GM21515 (cell line): ENCODE data around the gene SORT1.
"Not testable (repeated sequence)": the region's sequence is repeated elsewhere in the genome, so short reads cannot be mapped to it uniquely, and the experiment has no call there.

Experiments
- ATAC-seq: cut with Tn5 transposase; IDR thresholded peaks from one replicate; pipeline ENCODE4 v1.9.1; 2021; ENCODE audit not compliant: unreplicated experiment

Gene SORT1

DNA sequence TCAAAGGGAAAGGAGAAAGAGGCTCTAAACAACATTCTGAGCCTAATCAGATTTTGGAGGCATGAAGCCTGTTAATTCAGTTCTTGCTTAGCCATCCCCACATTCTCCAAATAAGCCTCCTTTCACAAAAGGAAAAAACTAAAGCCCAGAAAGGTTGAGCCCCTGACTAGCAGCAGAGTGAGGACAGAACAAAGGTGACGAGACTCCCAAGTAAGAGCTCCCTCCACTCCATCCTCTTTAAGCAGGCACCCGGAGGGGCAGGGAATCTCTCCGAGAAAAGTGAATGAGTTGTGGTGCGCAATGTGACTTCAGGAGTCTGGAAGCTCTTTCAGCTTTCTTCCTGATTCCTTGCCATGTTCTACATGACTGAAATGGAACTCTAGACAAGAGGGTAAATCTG is 47.5 kb downstream of the SORT1 start:
- no peak for ATAC-seq

DNA sequence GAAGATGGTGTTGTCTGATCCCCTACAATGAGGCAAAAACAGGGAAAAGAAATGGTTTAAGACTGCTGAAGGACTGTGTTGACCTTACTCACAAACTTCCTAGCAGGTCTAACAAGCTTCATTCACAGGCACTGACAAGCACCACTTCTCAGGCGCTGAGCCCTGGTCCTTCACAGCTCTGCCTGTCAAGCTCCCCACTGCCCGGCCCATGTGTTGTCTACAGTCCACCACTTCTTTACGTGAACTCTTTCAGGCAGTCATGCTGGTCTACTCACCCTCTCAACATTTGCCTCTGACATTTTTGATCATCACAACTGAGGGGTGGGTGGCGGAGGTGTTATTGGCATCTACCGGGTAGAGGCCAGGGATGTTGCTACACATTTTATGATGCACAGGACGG is 50.2 kb downstream of the SORT1 start:
- ATAC-seq = no peak

DNA sequence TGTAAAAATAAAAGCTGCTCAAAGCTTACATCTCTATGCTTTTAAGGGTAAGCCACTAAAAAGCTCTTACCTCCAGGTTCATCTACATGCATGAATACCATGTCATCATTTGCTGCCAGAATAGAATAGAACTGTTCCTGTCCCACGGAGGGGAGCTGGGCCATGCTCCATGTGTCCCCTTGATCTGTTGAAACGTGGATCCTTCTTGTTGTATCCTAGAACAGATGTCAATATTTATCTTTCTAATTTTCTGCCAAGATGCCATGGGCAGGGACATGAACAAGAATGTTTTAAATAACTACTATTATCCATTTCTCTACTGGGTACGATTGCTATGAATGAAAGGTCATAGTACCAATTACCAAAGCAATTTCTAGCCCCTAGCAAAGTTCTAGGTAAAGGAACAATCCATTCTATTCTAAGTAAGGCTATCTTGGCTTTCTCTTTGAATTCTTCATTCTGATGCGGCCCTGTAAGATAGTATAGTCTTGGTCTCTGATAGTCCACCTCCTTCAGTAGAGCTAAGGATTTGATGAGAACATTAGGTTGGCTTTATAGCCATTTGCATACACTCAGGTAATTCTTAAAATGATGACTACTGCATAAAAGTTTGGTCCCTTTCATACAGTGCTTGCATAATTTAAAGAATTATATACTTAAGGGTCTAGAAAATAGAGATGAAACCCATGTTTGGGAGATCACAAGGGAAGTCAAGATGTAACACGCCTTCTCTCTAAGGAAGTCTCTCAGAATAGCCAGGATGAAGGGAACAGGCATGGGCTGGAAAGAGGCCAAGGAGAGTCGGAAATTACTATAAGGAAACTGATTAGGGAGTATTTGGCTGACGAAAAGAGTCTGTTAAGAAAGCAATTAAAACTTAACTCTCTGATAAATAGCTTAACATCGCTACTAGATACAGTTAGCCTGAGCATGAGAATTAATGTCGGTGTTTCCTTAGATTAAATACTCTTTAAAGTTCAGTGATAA is 55.5 kb downstream of the SORT1 start:
- no peak for ATAC-seq

DNA sequence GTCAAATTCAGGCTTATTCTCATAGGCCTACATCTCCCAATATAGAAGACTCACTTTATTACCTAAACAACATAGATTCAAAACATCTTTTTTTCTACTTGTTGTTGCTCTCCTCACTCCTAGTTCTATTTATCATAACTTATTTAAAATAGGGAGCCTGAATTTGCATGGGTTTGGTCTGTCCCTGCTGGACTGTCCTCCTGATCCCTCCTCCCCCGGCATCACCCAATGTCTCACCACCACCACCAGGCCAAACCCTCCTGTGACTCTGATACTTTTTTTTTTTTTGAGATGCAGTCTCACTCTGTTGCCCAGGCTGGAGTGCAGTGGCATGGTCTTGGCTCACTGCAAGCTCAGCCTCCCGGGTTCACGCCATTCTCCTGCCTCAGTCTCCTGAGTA is 59.1 kb downstream of the SORT1 start:
- ATAC-seq = no peak

DNA sequence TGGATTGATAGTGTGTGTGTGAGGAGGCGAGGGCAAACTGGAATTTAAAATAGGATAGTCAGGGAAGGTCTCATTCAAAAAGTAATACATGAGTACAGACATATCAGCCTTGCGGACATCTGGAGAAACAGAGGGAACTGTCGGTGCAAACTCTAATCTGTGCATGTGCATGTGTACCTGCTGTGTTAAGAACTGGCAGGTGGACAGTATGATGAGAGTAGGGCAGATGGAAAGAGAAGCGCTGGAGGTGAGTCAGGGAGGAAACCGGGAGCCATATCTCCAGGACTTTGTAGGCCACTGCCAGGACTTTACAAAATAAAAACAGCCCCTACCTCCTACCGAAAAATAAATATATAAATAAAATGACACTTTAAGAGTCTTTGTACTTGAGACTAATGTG is 59.6 kb downstream of the SORT1 start:
- no peak for ATAC-seq

DNA sequence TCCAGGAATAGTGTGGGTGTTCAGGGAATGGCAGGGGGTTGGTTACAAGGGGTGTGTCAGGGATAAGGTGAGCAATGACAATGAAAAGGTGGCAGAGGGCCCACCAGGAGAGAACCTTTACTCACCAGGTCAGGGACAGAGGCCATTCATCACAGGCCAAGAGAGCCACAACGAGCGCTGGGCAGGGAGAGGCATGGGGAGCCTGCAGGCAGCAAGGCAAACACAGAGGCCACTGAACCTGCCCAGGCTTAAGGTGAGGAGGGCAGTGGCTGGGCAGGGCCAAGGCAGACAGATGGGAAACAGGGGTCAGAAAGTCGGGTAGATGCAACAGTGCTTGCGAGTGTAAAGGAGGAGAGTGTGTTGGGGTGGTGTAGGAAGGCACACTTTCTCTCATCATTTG is 62.6 kb downstream of the SORT1 start:
- ATAC-seq = no peak

DNA sequence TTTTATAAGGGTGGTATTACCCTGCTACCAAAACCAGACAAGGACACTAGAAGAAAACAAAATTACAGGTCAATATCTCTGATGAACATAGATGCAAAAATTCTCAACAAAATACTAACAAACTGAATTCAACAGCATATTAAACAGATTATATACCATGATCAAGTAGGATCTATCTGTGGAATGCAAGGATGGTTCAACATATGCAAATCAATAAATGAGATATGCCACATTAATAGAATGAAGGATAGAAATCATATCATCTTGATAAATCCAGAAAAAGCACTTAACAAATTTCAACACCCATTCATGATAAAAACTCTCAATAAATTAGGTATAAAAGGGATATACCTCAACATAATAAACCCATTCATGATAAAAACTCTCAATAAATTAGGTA is 66.6 kb downstream of the SORT1 start:
- no peak for ATAC-seq

DNA sequence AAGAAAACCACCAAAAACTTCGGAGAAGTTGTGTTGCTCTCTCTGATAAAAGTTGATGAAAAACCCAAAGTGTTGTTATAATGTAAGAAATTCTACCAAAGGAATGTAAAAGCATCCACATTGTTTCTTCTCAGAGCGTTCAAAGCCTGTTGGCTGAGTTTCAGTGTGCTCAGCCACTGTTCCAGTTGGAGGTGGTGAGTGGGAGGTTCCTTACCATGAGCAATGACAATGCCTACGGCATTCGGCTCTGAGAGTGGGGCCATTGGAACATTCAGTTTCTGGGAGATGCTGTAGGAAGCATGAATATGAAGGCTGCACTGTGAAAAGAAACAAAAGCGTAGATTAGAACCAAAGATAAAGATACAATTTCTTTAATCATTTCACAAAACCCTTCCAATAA is 70.4 kb downstream of the SORT1 start:
- ATAC-seq = no peak

DNA sequence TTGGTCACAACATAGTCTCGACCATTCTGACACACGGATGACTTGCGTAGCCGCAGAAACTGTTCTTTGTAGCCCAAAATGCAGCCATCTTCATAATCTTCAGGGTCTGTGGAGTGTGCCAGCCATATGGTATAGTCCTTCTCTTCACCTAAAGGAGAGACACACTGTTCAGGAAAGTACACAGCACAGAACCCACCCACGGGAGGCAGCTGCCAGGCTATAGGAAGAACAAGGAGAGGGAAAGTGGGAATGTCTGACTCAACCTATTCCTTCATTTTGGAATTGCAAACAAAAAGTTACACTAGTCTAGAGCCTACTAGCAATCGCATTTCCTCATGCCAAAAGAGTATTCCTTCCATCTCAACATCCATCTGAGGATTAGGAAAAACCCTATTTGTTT is 74.7 kb downstream of the SORT1 start:
- ATAC-seq = no peak

DNA sequence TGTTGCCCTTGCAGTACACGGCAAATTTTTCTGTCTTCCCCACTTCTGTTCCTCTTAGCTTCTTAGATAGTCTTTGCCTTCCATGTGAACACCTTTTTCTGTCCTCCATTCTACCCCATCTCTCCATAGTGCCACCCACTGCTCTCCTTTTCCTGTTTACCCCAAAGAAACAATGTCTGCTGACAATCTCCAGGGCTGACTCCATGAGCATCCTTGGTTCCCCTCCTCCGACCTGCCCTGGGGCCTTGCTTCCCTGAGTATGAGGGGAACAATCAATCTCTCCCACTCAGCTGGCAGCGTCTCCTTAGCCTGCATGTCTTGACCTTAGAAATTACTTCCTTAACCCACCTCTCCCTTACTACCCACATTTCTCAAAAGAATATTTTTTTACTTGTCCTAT is 78.6 kb downstream of the SORT1 start:
- no peak for ATAC-seq

DNA sequence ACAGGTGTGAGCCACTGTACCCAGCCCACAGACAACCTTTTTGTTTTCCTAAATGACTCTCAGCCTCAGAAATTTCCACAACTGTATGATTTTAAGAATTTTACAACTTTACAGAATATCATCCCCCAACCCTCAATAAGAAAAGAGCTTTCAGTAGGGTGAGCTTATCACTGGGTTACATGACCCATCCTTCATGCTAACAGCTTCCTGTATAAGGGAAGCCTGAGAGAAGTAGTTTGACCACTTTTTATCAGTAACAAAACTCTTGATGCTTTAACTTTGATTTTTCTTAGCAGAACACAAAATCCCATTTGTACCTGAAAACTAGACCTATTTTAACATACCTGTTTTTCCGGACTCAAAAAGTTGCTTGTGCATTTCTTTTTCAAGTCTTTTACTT is 81.2 kb downstream of the SORT1 start:
- ATAC-seq = no peak

DNA sequence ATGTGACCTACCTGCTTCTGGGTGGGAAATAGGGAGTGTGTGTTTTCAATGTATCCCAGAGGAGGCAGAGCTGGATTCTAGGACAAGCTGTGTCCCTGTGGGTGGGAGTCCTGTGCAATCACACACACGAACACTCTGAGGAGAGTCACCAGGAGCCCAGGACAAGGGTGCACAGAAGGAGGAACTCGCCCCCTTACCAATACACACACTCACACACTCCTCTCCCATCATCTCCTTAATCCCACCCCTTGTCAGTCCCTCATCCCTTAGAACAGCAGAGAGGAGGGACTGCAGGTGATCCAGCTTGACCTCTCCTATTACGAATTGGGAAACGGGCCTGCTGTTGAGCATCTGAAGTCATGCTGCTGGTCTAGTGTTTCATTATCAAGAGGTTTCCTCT is 82.4 kb downstream of the SORT1 start:
- no peak for ATAC-seq

DNA sequence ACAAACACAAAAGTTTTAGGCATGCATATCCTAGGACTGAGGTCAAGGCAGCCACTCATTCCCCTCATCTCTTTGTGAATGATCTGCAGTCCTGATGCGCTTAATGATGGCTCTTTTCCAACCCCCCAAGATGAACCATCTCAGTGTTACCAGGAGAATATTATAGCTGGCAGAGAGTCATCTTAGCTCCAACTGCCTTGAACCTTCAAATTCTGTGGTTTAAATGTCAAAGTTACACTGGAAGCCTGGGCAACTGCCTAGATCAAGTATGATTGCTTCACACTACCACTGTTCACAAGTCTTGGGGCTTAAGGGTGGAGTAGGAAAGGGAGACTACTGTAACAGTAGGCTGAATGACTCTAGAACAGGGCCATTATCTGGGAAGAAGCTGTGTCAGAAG is 82.9 kb downstream of the SORT1 start:
- ATAC-seq = no peak

DNA sequence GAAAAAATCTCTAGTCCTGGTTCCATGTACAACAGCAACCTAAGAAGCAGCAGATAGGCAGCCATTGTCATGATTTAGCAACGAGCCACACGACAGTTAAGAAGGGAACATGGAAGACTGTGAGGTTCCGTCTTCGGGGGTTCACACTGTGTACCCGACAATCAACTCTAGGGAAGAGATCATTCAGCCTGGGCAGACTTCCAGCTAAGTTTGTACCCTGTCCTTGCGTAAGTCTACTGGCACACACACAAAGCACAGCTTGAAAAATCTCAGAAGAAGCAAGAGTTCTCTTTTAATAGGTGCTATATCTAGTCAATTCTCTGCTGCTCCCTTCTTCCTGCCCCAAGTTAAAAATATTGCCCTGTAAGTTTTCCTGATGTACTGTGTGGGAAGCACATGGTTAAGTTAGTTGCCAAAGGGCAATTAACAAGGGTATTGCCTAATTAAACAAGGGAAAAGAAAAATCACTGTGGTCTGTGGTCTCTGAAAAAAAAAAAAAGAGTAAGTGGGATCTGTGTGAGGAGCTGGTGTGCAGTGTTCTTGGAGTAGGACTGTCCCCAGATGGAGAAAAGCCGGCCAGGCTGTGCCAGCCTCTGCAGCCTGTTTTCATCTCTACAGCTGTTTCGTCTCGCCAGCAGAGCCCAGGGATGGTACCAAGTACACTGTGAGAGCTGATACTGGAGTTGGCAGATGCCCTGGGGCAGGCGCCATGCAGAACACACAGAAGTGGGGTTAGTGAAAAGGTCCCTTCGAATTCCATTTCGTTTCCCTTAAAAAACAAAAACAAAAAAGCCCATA is 84.5 kb downstream of the SORT1 start:
- no peak for ATAC-seq

DNA sequence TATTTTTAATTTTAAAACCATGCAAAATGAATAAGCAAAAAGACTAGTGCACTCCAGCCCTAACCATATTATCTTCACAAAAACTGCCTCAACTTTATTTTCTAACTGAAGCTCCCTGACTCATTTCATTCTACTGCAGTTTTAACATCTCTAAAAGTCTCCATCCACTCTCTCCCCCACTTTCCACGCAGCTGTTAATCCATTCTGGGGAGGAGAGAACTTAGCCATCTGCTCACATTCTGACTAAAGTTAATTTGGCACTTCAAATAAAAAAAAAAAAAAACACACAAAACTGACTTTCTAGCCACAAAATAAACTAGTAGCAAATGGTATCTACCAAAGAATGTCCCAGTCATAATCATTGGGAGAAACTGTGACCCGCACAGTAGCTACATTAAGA is 85.5 kb downstream of the SORT1 start:
- no peak for ATAC-seq

DNA sequence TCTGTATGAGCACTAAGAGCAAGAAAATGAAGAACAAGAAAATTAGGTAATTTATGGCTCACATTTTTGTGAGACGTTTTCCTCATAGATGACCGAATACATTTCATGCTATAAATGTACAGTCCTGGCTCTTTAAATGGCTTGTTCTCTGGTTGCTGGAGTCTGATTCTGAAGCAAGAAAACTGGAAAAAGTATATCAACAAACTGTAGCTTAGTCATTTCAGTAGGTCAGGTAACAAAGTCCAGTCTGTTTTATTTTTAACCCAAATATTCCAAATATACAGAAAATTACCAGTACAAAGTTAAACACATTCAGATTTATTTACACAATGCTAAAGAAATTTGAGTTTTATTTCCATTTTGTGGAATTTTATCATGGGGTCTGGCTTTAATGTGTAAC is 88.4 kb downstream of the SORT1 start:
- no peak for ATAC-seq

DNA sequence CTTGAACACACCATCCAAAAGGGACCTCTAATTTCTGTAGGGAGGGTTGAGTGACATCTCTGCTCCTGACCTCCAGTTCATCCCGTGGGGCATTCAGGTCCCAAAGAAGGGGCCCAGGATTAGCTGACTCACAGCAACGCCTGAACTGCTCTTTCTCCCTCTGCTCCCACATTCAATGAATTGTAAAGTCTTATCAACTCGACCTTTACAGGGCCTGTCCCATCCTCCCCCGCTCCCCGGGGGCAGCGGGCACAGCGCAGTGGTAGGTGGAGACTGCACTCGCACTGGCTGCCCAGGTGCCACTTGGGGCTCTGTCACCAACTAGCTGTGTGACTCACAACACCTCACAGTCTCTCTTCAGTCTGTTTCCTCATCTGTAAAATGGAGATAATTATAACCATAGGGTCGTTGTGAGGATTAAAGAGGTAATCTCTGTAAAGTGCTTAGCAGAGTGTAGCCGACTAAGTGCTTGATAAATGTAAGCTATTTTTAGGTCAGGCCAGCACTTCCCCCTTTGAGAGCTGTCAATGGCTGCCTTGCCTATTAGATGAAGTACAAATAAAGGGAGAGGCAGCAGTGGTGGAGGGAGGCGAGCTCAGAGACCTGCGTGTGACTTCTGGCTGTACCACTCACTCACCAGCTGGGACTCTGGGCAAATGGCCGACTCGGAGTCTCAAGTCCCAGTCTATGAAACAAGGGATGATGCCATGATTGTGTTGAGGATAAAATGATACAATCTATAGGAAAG is 90.3 kb downstream of the SORT1 start:
- ATAC-seq = no peak

DNA sequence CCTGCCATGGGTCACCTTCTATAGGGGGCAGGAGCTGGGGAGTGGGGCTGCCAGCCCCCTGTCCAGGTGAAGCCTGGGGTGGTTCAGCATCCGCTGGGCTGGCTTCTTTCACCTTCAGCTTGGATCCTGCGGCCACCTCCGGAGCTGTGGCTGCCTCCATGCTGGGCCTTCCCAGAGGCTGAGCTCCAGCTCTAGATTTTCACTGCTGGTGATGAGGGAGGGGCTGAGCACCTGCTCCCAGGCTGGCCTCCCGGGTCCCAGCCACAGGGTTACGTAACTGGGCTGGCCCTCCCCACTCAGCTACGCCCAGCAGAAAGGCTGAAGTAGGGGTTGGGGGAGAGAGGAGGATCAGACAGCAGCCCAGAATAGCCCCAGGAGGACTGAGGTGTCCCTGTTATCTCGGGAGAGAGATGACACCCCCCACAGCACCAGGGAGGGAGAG is 90.9 kb downstream of the SORT1 start, which contains the start of gene MYBPHL:
Gene MYBPHL, minus strand, starts transcription at position 180 of the 442 bp plus-strand sequence. Its CDS starts 20 bp downstream, at position 160.
- ATAC-seq = no peak

DNA sequence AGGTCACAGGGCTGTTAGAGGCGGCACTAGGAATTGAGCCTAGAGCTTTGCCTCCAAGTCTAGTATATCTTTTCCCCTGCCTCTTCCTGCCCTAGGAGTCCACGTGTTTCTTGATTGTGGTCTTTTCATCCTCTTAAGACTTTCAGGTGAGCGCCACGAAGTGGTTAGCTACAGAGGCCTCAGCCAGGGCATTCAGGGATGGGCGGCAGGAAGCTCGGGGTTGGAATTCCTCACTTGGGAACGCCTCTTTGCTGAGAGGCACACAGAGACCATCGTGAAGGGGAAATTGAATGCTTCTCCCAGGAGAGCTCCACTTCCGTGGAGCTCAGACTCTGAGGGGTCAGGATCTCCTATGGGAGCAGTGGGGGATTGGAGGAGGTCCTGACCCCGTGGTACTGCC is 91.7 kb downstream of the SORT1 start:
- ATAC-seq = not testable (repeated sequence)

DNA sequence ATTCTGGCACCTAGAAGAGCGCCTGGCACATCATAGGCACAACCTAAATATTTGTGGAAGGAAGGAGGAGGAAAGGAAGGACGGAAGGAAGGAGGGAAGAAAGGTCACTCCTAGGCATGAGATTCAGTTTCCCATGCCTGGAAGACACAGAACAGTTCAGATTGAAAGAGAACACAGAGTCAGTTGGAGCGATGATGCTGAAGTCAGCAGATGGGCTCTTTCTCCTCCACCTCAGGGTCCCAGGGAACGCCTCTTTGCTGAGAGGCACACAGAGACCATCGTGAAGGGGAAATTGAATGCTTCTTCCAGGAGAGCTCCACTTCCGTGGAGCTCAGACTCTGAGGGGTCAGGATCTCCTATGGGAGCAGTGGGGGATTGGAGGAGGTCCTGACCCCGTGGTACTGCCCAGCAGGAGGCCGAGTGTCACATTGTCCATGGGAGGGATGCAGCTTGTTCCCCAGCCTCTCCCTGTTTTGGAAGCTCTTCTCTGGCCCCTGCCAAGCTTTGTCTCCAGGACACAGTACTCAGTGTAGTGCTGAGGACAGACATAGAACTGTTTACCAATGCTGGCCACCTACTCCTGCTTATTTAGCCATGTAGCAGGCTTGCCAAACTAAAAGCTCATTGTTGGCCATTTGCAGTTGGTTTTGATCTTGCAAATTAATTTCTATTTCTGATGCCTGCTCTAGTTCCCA is 93.3 kb downstream of the SORT1 start:
- ATAC-seq = no peak

DNA sequence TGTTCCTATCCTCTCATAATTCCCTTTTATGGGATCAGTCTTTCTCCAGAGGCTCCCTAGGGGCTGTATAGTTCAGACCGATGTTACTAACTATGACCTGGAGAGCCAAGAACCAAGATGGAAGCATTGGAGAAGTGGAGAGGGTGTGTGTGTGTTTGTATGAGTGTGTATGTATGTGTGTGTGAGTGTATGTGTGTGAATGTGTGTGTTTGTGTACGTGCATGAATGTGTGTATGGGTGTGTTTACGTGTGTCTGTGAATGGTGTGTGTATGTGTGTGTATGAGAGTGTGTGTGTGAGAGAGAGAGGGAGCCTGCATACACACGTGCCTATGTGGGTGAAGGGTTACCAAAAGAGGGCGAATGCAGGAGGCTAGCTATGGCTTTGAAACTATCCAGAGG is 95.8 kb downstream of the SORT1 start:
- no peak for ATAC-seq
